Sigmoid colon (tissue), 4 donors: ENCODE data around the gene PRLR.

Source experiments
- POLR2A ChIP-seq, 2 donors: fragments of 450-650 bp; IDR thresholded peaks; one replicate each; pipeline ENCODE4 v1.6.1; 2016; ENCODE audit warnings: antibody characterized with exemption in 2 of 2, mild to moderate bottlenecking in 2 of 2, moderate library complexity in 2 of 2
- POLR2AphosphoS5 ChIP-seq, 4 donors: sonication (generic); formaldehyde crosslinking; IDR thresholded peaks; one replicate each; pipeline ENCODE4 v1.6.1; 2017; ENCODE audit warnings: antibody characterized with exemption in 4 of 4
- TF ChIP-seq, protein P1 (sequence below), 4 experiments: fragments of 450-650 bp in 3 of 4; fragments of 200-600 bp in 1 of 4; IDR thresholded peaks; one replicate each; pipeline ENCODE4 v1.5.1; 2016 to 2019; ENCODE audit warnings: antibody characterized with exemption in 4 of 4, mild to moderate bottlenecking in 3 of 4, moderate library complexity in 2 of 4

GRCh38 chr5:35001842-35002241 lies 228.4 kb downstream of the PRLR start:
- TF ChIP-seq, protein P1, sequence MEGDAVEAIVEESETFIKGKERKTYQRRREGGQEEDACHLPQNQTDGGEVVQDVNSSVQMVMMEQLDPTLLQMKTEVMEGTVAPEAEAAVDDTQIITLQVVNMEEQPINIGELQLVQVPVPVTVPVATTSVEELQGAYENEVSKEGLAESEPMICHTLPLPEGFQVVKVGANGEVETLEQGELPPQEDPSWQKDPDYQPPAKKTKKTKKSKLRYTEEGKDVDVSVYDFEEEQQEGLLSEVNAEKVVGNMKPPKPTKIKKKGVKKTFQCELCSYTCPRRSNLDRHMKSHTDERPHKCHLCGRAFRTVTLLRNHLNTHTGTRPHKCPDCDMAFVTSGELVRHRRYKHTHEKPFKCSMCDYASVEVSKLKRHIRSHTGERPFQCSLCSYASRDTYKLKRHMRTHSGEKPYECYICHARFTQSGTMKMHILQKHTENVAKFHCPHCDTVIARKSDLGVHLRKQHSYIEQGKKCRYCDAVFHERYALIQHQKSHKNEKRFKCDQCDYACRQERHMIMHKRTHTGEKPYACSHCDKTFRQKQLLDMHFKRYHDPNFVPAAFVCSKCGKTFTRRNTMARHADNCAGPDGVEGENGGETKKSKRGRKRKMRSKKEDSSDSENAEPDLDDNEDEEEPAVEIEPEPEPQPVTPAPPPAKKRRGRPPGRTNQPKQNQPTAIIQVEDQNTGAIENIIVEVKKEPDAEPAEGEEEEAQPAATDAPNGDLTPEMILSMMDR (IDR thresholded peaks at IDR 0.05) = no peak
- no peak for TF ChIP-seq POLR2AphosphoS5 (IDR thresholded peaks at IDR 0.05)
- TF ChIP-seq POLR2A (IDR thresholded peaks at IDR 0.05) = no peak
